IMR-90 (cell line): ENCODE results near the gene MFSD2B. TPM values are rescaled to one million over a fixed set of nuclear protein-coding genes. Genes with fewer than 3 reads are reported as not detected.

Experiments used
- ATAC-seq: fragments of 200-7000 bp; cut with Tn5 transposase; 2 replicates; pipeline ENCODE4 v1.9.1; 2020; ENCODE audit warnings: low read depth, mild to moderate bottlenecking, moderate library complexity
- BruUV-seq: library from RNA; stranded (reverse); fragments of 400-500 nt; replicated peaks from 2 replicates; lab custom pipeline; 2021; lab: Mats Ljungman, UMichigan
- CTCF ChIA-PET: fragments of 300-600 bp; formaldehyde crosslinking; extraction: SDS; loops from one replicate; lab custom pipeline; 2021; ENCODE audit warnings: antibody characterized with exemption; lab: Yijun Ruan, JAX
- POLR2A ChIA-PET: fragments of 300-600 bp; sonication (Branson Sonifier 250); formaldehyde crosslinking; loops from one replicate; lab custom pipeline; 2022; ENCODE audit warnings: antibody characterized with exemption; ENCODE audit not compliant: unreplicated experiment; lab: Charles Lee
- DNase-seq: peaks from one replicate; pipeline ENCODE4 v3.0.0; 2013
- H2AFZ ChIP-seq: replicated peaks from 2 replicates; pipeline ENCODE3; 2013; ENCODE audit warnings: low read length, mild to moderate bottlenecking; ENCODE audit not compliant: poor library complexity
- H2AK5ac ChIP-seq: 2 replicates; pipeline ENCODE4 v1.6.1; 2013; ENCODE audit warnings: low read depth, low read length, inconsistent platforms
- H2AK9ac ChIP-seq: replicated peaks from 2 replicates; pipeline ENCODE3; 2013; ENCODE audit warnings: mild to moderate bottlenecking, low read depth, low read length, moderate library complexity; ENCODE audit not compliant: poor library complexity
- H2BK120ac ChIP-seq: 2 replicates; pipeline ENCODE4 v1.6.1; 2013; ENCODE audit warnings: low read depth, low read length, inconsistent platforms
- H2BK15ac ChIP-seq: 3 replicates; pipeline ENCODE4 v1.6.1; 2013; ENCODE audit warnings: low read depth, low read length, inconsistent platforms
- H2BK20ac ChIP-seq: 2 replicates; pipeline ENCODE4 v1.6.1; 2013; ENCODE audit warnings: low read depth, mild to moderate bottlenecking, inconsistent platforms, low read length, moderate library complexity
- H2BK5ac ChIP-seq: 2 replicates; pipeline ENCODE4 v1.6.1; 2013; ENCODE audit warnings: mild to moderate bottlenecking, low read depth, low read length, inconsistent platforms; ENCODE audit not compliant: poor library complexity, severe bottlenecking
- H3K14ac ChIP-seq: replicated peaks from 2 replicates; pipeline ENCODE4 v1.6.1; 2013; ENCODE audit warnings: low read depth, low read length, inconsistent platforms
- H3K18ac ChIP-seq: 2 replicates; pipeline ENCODE4 v1.6.1; 2013; ENCODE audit warnings: low read depth, low read length, control low read depth
- H3K23ac ChIP-seq: 2 replicates; pipeline ENCODE4 v1.6.1; 2013; ENCODE audit warnings: low read depth, low read length, inconsistent platforms
- H3K27ac ChIP-seq: 2 replicates; pipeline ENCODE4 v1.5.1; 2013; ENCODE audit warnings: mild to moderate bottlenecking, control low read depth, low read length; ENCODE audit not compliant: insufficient read depth
- H3K27me3 ChIP-seq: 2 replicates; pipeline ENCODE4 v1.6.1; 2013; ENCODE audit warnings: low read length; ENCODE audit not compliant: control insufficient read depth, insufficient read depth
- H3K36me3 ChIP-seq: 2 replicates; pipeline ENCODE4 v1.6.1; 2013; ENCODE audit warnings: low read length, mixed read lengths; ENCODE audit not compliant: control insufficient read depth, insufficient read depth
- H3K4ac ChIP-seq: 2 replicates; pipeline ENCODE4 v1.6.1; 2013; ENCODE audit warnings: low read depth, low read length, inconsistent platforms
- H3K4me1 ChIP-seq: 2 replicates; pipeline ENCODE4 v1.6.1; 2013; ENCODE audit warnings: low read length, mixed read lengths; ENCODE audit not compliant: control insufficient read depth, insufficient read depth
- H3K4me2 ChIP-seq: 2 replicates; pipeline ENCODE4 v1.6.1; 2013; ENCODE audit warnings: low read depth, mild to moderate bottlenecking, control low read depth, low read length, moderate library complexity
- H3K4me3 ChIP-seq: 2 replicates; pipeline ENCODE4 v1.5.1; 2013; ENCODE audit warnings: low read depth, mild to moderate bottlenecking, control low read depth, low read length, moderate library complexity; ENCODE audit not compliant: insufficient read depth
- H3K56ac ChIP-seq: 2 replicates; pipeline ENCODE4 v1.6.1; 2013; ENCODE audit warnings: low read length, inconsistent platforms; ENCODE audit not compliant: insufficient read depth; ENCODE audit errors: extremely low read depth
- H3K79me1 ChIP-seq, 2 experiments: 2 replicates each; pipeline ENCODE4 v1.6.1; 2013; ENCODE audit warnings: low read length in 2 of 2, inconsistent platforms in 1 of 2, low read depth in 1 of 2
- H3K9ac ChIP-seq: 2 replicates; pipeline ENCODE4 v1.6.1; 2013; ENCODE audit warnings: low read depth, low read length, control low read depth
- H3K9me1 ChIP-seq: 2 replicates; pipeline ENCODE4 v1.6.1; 2013; ENCODE audit warnings: low read length, inconsistent platforms; ENCODE audit not compliant: insufficient read depth
- H3K9me3 ChIP-seq: 2 replicates; pipeline ENCODE4 v1.6.1; 2013; ENCODE audit warnings: low read length; ENCODE audit not compliant: control insufficient read depth, insufficient read depth
- H4K20me1 ChIP-seq: 2 replicates; pipeline ENCODE4 v1.6.1; 2013; ENCODE audit warnings: low read length, inconsistent platforms; ENCODE audit not compliant: insufficient read depth
- H4K5ac ChIP-seq: 2 replicates; pipeline ENCODE4 v1.6.1; 2013; ENCODE audit warnings: mild to moderate bottlenecking, low read depth, low read length, control low read depth
- H4K8ac ChIP-seq, 2 experiments: 2 replicates each; pipeline ENCODE4 v1.6.1; 2013; ENCODE audit warnings: low read depth in 2 of 2, low read length in 2 of 2, control low read depth in 1 of 2, inconsistent platforms in 1 of 2
- H4K91ac ChIP-seq: 2 replicates; pipeline ENCODE4 v1.6.1; 2013; ENCODE audit warnings: low read depth, low read length, inconsistent platforms; ENCODE audit not compliant: insufficient read depth
- BHLHE40 ChIP-seq: fragments of 150-350 bp; IDR thresholded peaks from 2 replicates; pipeline ENCODE4 v1.6.1; 2016; ENCODE audit warnings: mild to moderate bottlenecking, low read depth, low read length
- CEBPB ChIP-seq: IDR thresholded peaks from 2 replicates; pipeline ENCODE4 v1.6.1; 2012; ENCODE audit warnings: low read depth, low read length, improper control_type of control experiment
- FOS ChIP-seq: fragments of 150-350 bp; IDR thresholded peaks from 2 replicates; pipeline ENCODE4 v1.6.1; 2016; ENCODE audit warnings: low read depth, low read length
- MAFK ChIP-seq: IDR thresholded peaks from 2 replicates; pipeline ENCODE4 v1.6.1; 2012; ENCODE audit warnings: low read depth, low read length, improper control_type of control experiment
- MAZ ChIP-seq: IDR thresholded peaks from 2 replicates; pipeline ENCODE4 v1.6.1; 2012; ENCODE audit warnings: low read depth, mild to moderate bottlenecking, low read length, improper control_type of control experiment, moderate library complexity, borderline replicate concordance
- RAD21 ChIP-seq: IDR thresholded peaks from 2 replicates; pipeline ENCODE4 v1.6.1; 2012; ENCODE audit warnings: low read length, improper control_type of control experiment
- RCOR1 ChIP-seq: IDR thresholded peaks from 2 replicates; pipeline ENCODE4 v1.6.1; 2012; ENCODE audit warnings: mild to moderate bottlenecking, low read length, improper control_type of control experiment; ENCODE audit not compliant: insufficient replicate concordance
- WGBS, 2 experiments: methylation state at CpG; one replicate each; pipeline versions ENCODE4 v1.1.5 to v1.1.7; 2013; ENCODE audit warnings: missing lambda C conversion rate in 2 of 2; ENCODE audit not compliant: insufficient read length in 1 of 2; ENCODE audit errors: extremely low coverage in 2 of 2; 5-methylcytosine and 5-hydroxymethylcytosine counted together
- dilution Hi-C: fragments of 300-500 bp; cut with HindIII; formaldehyde crosslinking; loops from one replicate; pipeline ENCODE4 v1.14.3; 2018; ENCODE audit warnings: low sequenced_read_pairs; ENCODE audit not compliant: unreplicated experiment
- in situ Hi-C: fragments of 300-500 bp; cut with MboI; formaldehyde crosslinking; loops from 3 replicates; pipeline ENCODE4 v1.14.3; 2019; ENCODE audit warnings: low sequenced_read_pairs, inconsistent platforms, mixed read lengths
- intact Hi-C: fragments of 100-400 bp; cut with micrococcal nuclease; formaldehyde crosslinking; loops from 2 replicates; pipeline ENCODE4 v1.10.0; 2022
- polyA plus RNA-seq, 3 experiments: library from polyadenylated mRNA; depleted of rRNA; stranded (reverse); fragments of >200 nt; gene quantifications; 2 replicates each; pipeline ENCODE4 v1.2.3, GENCODE V29; 2012; ENCODE audit warnings: low replicate concordance in 1 of 3
- total RNA-seq: library from RNA; depleted of rRNA; stranded (reverse); fragments of >200 nt; gene quantifications from 2 replicates; pipeline ENCODE4 v1.2.3, GENCODE V29; 2012
- TF ChIP-seq, protein P1 (sequence below): fragments of 150-350 bp; IDR thresholded peaks from 2 replicates; pipeline ENCODE4 v1.6.1; 2016; ENCODE audit warnings: low read depth, mild to moderate bottlenecking, low read length, moderate library complexity, borderline replicate concordance
- TF ChIP-seq, protein P2 (sequence below): conservative IDR thresholded peaks from 2 replicates; pipeline ENCODE4 v1.5.1; 2012; ENCODE audit warnings: mild to moderate bottlenecking, low read depth, low read length, improper control_type of control experiment

Gene MFSD2B
- total and polyA plus RNA-seq, 2 of the 4 experiments (the other 2 are of a cell fraction) = 0.05 TPM; not detected in 1

DNA sequence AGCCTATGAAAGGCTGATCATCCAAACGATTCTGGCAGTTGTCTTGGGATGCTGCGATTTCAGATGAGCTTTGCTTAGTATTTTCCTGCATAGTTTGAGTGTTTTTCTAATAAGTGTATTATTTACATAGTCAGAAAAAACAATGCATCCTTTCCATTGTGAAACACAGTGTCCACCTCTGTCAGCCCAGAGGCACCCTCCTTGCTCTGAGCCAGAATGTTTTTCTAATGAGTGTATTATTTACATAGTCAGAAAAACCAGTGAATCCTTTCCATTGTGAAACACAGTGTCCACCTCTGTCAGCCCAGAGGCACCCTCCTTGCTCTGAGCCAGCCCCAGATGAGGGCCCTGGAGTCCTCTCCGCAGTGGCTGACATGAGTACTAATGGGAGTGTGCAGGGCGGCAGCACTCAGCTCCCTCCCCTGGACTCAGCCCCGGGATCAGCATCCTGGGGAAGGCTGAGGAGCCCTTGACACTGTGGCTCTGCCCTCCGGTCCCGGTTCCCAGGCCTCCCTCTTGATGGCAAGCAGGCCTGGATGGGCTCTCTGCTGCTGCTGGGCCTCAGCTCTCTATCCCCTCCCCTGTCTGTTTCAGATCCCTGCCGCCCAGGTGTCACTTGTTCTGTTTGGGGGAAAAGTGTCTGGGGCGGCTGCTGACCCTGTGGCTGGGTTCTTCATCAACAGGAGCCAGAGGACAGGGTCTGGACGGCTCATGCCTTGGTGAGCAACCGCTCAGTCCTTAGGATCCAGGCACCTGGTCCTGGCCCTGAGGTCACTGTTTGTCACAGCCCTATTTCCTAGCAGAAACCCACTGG, 5.9 kb downstream of the MFSD2B start:
- ChIA-PET CTCF (no interaction called here), POLR2A (no interaction called here)
- peak overlapping the region; percentile 74 to 82 for H4K8ac ChIP-seq
- H4K91ac ChIP-seq = peak overlapping the region; percentile 97
- H3K18ac ChIP-seq = peak overlapping the region; percentile 50
- peaks cover 10% of the 10 kb centered on the region for H3K4me1 ChIP-seq
- DNase-seq (peak; percentile 83), ATAC-seq (peak; percentile 88)
- in situ Hi-C loops (no loop called here), intact Hi-C loops (loop anchor here (2.0 kb wide), 1 partner anchor 89 kb away; the partner anchor contains the start of gene ATAD2B), dilution Hi-C loops (no loop called here)
- no peaks in the 10 kb centered on the region for H4K20me1 ChIP-seq
- peak overlapping the region; percentile 45 for H3K14ac ChIP-seq
- peak overlapping the region; percentile 94 for H2AK9ac ChIP-seq
- peak overlapping the region; percentile 98 for H2AK5ac ChIP-seq
- H3K4me3 ChIP-seq = no peak overlapping the region
- TF ChIP-seq, protein P1, sequence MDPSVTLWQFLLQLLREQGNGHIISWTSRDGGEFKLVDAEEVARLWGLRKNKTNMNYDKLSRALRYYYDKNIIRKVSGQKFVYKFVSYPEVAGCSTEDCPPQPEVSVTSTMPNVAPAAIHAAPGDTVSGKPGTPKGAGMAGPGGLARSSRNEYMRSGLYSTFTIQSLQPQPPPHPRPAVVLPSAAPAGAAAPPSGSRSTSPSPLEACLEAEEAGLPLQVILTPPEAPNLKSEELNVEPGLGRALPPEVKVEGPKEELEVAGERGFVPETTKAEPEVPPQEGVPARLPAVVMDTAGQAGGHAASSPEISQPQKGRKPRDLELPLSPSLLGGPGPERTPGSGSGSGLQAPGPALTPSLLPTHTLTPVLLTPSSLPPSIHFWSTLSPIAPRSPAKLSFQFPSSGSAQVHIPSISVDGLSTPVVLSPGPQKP = no peak
- TF ChIP-seq CEBPB (peak; percentile 93), RAD21 (no peak), FOS (peak; percentile 55; the same call in 1 of the 2 replicates), BHLHE40 (no peak), MAZ (no peak), MAFK (no peak), RCOR1 (peak; percentile 18)
- TF ChIP-seq, protein P2, sequence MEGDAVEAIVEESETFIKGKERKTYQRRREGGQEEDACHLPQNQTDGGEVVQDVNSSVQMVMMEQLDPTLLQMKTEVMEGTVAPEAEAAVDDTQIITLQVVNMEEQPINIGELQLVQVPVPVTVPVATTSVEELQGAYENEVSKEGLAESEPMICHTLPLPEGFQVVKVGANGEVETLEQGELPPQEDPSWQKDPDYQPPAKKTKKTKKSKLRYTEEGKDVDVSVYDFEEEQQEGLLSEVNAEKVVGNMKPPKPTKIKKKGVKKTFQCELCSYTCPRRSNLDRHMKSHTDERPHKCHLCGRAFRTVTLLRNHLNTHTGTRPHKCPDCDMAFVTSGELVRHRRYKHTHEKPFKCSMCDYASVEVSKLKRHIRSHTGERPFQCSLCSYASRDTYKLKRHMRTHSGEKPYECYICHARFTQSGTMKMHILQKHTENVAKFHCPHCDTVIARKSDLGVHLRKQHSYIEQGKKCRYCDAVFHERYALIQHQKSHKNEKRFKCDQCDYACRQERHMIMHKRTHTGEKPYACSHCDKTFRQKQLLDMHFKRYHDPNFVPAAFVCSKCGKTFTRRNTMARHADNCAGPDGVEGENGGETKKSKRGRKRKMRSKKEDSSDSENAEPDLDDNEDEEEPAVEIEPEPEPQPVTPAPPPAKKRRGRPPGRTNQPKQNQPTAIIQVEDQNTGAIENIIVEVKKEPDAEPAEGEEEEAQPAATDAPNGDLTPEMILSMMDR = no peak
- peaks cover 19% of the 10 kb centered on the region; the same call in 1 of the 2 replicates for H3K9me1 ChIP-seq
- no TSS peak for BruUV-seq
- no peaks in the 10 kb centered on the region for H3K36me3 ChIP-seq
- peak overlapping the region; percentile 48; the same call in 1 of the 2 replicates for H3K56ac ChIP-seq
- WGBS, 2 experiments = 20% methylated on average over 1 of the region's 11 CpGs; no CpG with 5 or more reads in 1 of the 2 experiments
- peak overlapping the region; percentile 95 for H3K4ac ChIP-seq
- H3K27ac ChIP-seq = peak overlapping the region; percentile 49
- peak overlapping the region; percentile 4; the same call in 1 of the 2 replicates for H3K4me2 ChIP-seq
- H3K79me1 ChIP-seq = peaks cover 0 to 3% of the 10 kb centered on the region in 2 experiments; a peak in 1 of 4 replicates
- H3K27me3 ChIP-seq = peaks cover 2% of the 10 kb centered on the region; the same call in 1 of the 2 replicates
- H2BK5ac ChIP-seq = peak overlapping the region; percentile 74
- H3K9me3 ChIP-seq = no peaks in the 10 kb centered on the region
- peak overlapping the region; percentile 87 for H2AFZ ChIP-seq
- H2BK20ac ChIP-seq = peak overlapping the region; percentile 92
- H3K9ac ChIP-seq = peak overlapping the region; percentile 27; the same call in 1 of the 2 replicates
- peak overlapping the region; percentile 98; the same call in 2 of the 3 replicates for H2BK15ac ChIP-seq
- H2BK120ac ChIP-seq = peak overlapping the region; percentile 91
- peak overlapping the region; percentile 19 for H3K23ac ChIP-seq
- peak overlapping the region; percentile 21 for H4K5ac ChIP-seq
